Caco-2 (cell line): ENCODE measurements around the gene PNPLA5. TPM values are rescaled to one million over a fixed set of nuclear protein-coding genes. Genes with fewer than 3 reads are reported as not detected.

Source experiments
- BruUV-seq: library from RNA; stranded (reverse); fragments of 400-500 nt; replicated peaks from 2 replicates; lab custom pipeline; 2021; lab: Mats Ljungman, UMichigan
- CTCF ChIA-PET: fragments of 300-600 bp; sonication (Branson Sonifier 250); formaldehyde crosslinking; loops from one replicate; lab custom pipeline; 2022; ENCODE audit warnings: antibody characterized with exemption; lab: Charles Lee
- POLR2A ChIA-PET: fragments of 300-600 bp; sonication (Branson Sonifier 250); formaldehyde crosslinking; loops from one replicate; lab custom pipeline; 2022; ENCODE audit warnings: antibody characterized with exemption; lab: Charles Lee
- DNase-seq, 2 experiments: peaks; one replicate each; pipeline versions ENCODE4 v3.0.0 to v3.0.0-alpha.2; 2020 to 2022
- H3K27me3 ChIP-seq: replicated peaks from 2 replicates; pipeline ENCODE4 v1.6.0; 2011; ENCODE audit warnings: low read length; ENCODE audit not compliant: control insufficient read depth, insufficient read depth
- H3K36me3 ChIP-seq: 2 replicates; pipeline ENCODE4 v1.5.1; 2011; ENCODE audit warnings: low read length; ENCODE audit not compliant: control insufficient read depth, insufficient read depth
- H3K4me1 ChIP-seq: fragments of 250-450 bp; sonication (Bioruptor Pico); 2 replicates; pipeline ENCODE4 v1.5.1; 2020; ENCODE audit warnings: mild to moderate bottlenecking
- H3K4me3 ChIP-seq: 2 replicates; pipeline ENCODE4 v1.5.1; 2011; ENCODE audit warnings: low read depth, mild to moderate bottlenecking, control low read depth, low read length
- H3K9me3 ChIP-seq: fragments of 250-450 bp; sonication (Bioruptor Pico); 2 replicates; pipeline ENCODE4 v1.5.1; 2020; ENCODE audit warnings: mild to moderate bottlenecking, moderate library complexity
- H3K27ac Mint-ChIP-seq: one replicate; pipeline ENCODE4 v1.8.0; 2022; ENCODE audit warnings: mixed read lengths; ENCODE audit not compliant: unreplicated experiment
- H3K27me3 Mint-ChIP-seq: one replicate; pipeline ENCODE4 v1.8.0; 2022; ENCODE audit warnings: mixed read lengths; ENCODE audit not compliant: insufficient read depth, unreplicated experiment
- H3K36me3 Mint-ChIP-seq: one replicate; pipeline ENCODE4 v1.8.0; 2022; ENCODE audit warnings: mild to moderate bottlenecking, mixed read lengths; ENCODE audit not compliant: insufficient read depth, unreplicated experiment
- H3K4me1 Mint-ChIP-seq: one replicate; pipeline ENCODE4 v1.8.0; 2022; ENCODE audit warnings: low read depth, mixed read lengths; ENCODE audit not compliant: unreplicated experiment
- H3K4me3 Mint-ChIP-seq: one replicate; pipeline ENCODE4 v1.8.0; 2022; ENCODE audit warnings: mild to moderate bottlenecking, moderate library complexity, mixed read lengths; ENCODE audit not compliant: unreplicated experiment
- H3K9me3 Mint-ChIP-seq: one replicate; pipeline ENCODE4 v1.8.0; 2022; ENCODE audit warnings: mixed read lengths; ENCODE audit not compliant: unreplicated experiment
- CTCF ChIP-seq, 2 experiments: fragments of 200-600 bp in 1 of 2; IDR thresholded peaks; 1 replicate in 1 of 2; 2 replicates in 1 of 2; pipeline versions ENCODE4 v1.5.1 to v1.8.0; 2011 to 2022; ENCODE audit warnings: antibody characterized with exemption in 1 of 2, control low read depth in 1 of 2, inconsistent platforms in 1 of 2, low read depth in 1 of 2, low read length in 1 of 2, mild to moderate bottlenecking in 1 of 2, moderate library complexity in 1 of 2; ENCODE audit not compliant: insufficient read depth in 1 of 2, severe bottlenecking in 1 of 2, unreplicated experiment in 1 of 2
- intact Hi-C: fragments of 100-400 bp; cut with micrococcal nuclease; formaldehyde crosslinking; loops from one replicate; pipeline ENCODE4 v1.10.0; 2022; ENCODE audit not compliant: unreplicated experiment
- total RNA-seq: library from RNA; stranded (reverse); gene quantifications from 2 replicates; pipeline ENCODE4 v1.2.3, GENCODE V29; 2022

PNPLA5 gene
- total RNA-seq, 1 experiment from 2014 or later = not detected

- intact Hi-C loops = loop anchor here (5.0 kb wide), 1 partner anchor 61 kb away; no protein-coding TSS in a partner anchor
- Mint-ChIP-seq H3K4me3 (no peak overlapping the region), H3K27me3 (peaks cover 13% of the 10 kb centered on the region), H3K36me3 (no peaks in the 10 kb centered on the region), H3K27ac (no peak overlapping the region), H3K4me1 (no peaks in the 10 kb centered on the region), H3K9me3 (no peaks in the 10 kb centered on the region)
- Histone ChIP-seq H3K4me3 (no peak overlapping the region), H3K27me3 (no peaks in the 10 kb centered on the region), H3K9me3 (no peaks in the 10 kb centered on the region), H3K36me3 (no peaks in the 10 kb centered on the region), H3K4me1 (no peaks in the 10 kb centered on the region)
- DNase-seq = no peak
- CTCF ChIA-PET = interaction anchor here (0.5 kb wide), 1 partner anchor 130 kb away, joined by 3 read pairs; no protein-coding TSS in a partner anchor
- BruUV-seq = no TSS peak
- no peak for TF ChIP-seq CTCF (IDR thresholded peaks at IDR 0.05; ENCODE audit: insufficient read depth in 1 of 2, low read depth in 1 of 2, low read length in 1 of 2, severe bottlenecking in 1 of 2, unreplicated experiment in 1 of 2)
- POLR2A ChIA-PET = no interaction called here
These were observed 5.6 kb downstream of the PNPLA5 start for GRCh38 chr22:43886231-43886630.

- no TSS peak for BruUV-seq
- H3K4me1 Mint-ChIP-seq = no peaks in the 10 kb centered on the region
- H3K9me3 Mint-ChIP-seq = no peaks in the 10 kb centered on the region
- no peaks in the 10 kb centered on the region for H3K4me1 ChIP-seq
- no peaks in the 10 kb centered on the region for H3K36me3 ChIP-seq
- TF ChIP-seq CTCF (IDR thresholded peaks at IDR 0.05; ENCODE audit: insufficient read depth in 1 of 2, low read depth in 1 of 2, low read length in 1 of 2, severe bottlenecking in 1 of 2, unreplicated experiment in 1 of 2) = no peak
- intact Hi-C loops = loop anchor here (5.0 kb wide), 1 partner anchor 62 kb away; no protein-coding TSS in a partner anchor
- H3K27me3 ChIP-seq = no peaks in the 10 kb centered on the region
- ChIA-PET POLR2A (no interaction called here), CTCF (no interaction called here)
- no peak overlapping the region for H3K4me3 ChIP-seq
- H3K27me3 Mint-ChIP-seq = peaks cover 13% of the 10 kb centered on the region
- H3K4me3 Mint-ChIP-seq = no peak overlapping the region
- no peaks in the 10 kb centered on the region for H3K9me3 ChIP-seq
- H3K27ac Mint-ChIP-seq = no peak overlapping the region
- no peak for DNase-seq
- no peaks in the 10 kb centered on the region for H3K36me3 Mint-ChIP-seq
These were observed 6.0 kb downstream of the PNPLA5 start for GRCh38 chr22:43885786-43886185.

GRCh38 chr22:43885319-43885671 is 6.5 kb downstream of the PNPLA5 start:
- Mint-ChIP-seq H3K27ac (no peak overlapping the region), H3K27me3 (peaks cover 16% of the 10 kb centered on the region), H3K9me3 (no peaks in the 10 kb centered on the region), H3K4me3 (no peak overlapping the region), H3K4me1 (no peaks in the 10 kb centered on the region), H3K36me3 (no peaks in the 10 kb centered on the region)
- BruUV-seq = no TSS peak
- TF ChIP-seq CTCF (IDR thresholded peaks at IDR 0.05; ENCODE audit: insufficient read depth in 1 of 2, low read depth in 1 of 2, low read length in 1 of 2, severe bottlenecking in 1 of 2, unreplicated experiment in 1 of 2) = no peak
- intact Hi-C loops = loop anchor here (5.0 kb wide), 1 partner anchor 62 kb away; no protein-coding TSS in a partner anchor
- no peak for DNase-seq
- ChIA-PET CTCF (interaction anchor here (0.8 to 1.3 kb wide), 2 partner anchors 61 to 123 kb away, joined by 3 to 10 read pairs; no protein-coding TSS in a partner anchor), POLR2A (no interaction called here)
- Histone ChIP-seq H3K9me3 (no peaks in the 10 kb centered on the region), H3K4me3 (no peak overlapping the region), H3K36me3 (no peaks in the 10 kb centered on the region), H3K27me3 (no peaks in the 10 kb centered on the region), H3K4me1 (no peaks in the 10 kb centered on the region)
